Activated gamma-delta T cell treated with Interleukin-2 at 50 U/mL for 16 hours (primary cell): Measurements from ENCODE around the gene USP32.
"Not testable (repeated sequence)": the region's sequence is repeated elsewhere in the genome, so short reads cannot be mapped to it uniquely, and the experiment has no call there.

ENCODE experiments used
- DNase-seq: peaks from one replicate; pipeline ENCODE4 v3.0.0-alpha.2; 2020

The USP32 gene

DNA sequence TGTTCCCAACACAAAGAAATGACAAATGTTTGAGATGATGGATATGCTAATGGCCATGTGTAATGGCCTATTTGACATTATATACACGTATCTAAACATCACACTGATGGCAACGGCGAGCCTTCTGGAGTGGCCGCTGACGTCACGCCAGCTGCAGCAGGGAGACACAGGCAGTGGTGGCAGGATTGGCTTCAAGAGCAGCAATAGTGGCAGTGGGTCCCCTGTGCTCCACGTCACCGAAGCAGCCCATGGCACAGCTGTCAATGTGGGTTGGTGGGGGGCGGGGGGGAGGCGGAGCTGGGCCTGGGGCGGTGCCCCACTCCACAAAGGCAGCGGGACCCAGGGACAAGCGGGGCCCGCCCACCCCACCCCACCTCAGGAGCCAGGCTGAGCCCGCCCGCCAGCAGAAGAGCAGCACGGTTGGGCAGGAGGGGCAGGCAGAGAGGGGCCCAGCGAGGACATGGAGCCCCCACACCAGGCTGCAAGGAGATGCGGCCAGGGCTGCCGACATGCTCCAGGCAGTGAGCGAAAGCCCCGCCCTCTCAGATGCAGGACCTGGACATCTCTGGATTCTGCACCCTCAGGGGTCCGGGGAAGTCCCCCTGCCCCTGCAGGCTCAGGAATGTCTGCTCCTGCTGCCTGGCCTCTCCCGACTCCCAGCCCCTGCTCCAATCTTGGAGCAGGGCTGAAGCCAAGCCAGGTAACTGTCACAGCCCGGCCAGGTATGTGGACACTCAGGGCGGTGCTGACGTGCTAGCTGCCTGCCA, 64.6 kb downstream of the USP32 start:
- no peak for DNase-seq

DNA sequence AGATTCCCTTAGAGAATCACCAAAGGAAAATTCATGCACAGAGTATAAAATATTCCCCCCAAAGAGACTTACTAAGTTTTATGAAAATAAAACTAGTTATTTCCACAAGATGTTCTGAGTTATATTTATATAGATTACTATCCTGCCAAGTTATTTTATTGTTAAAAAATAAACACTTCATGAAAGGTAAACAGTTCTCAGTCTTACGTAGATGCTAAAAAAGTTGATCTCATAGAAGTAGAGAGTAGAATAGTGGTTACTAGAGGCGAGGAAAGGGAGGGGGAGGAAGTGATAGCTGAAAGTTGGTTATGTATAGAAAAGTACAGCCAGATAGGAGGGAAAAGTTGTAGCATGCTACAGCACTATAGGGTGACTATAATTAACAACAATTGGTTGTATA, 65.2 kb downstream of the USP32 start:
- no peak for DNase-seq

- DNase-seq = no peak
Observed at GRCh38 chr17:60325730-60326524, 66.0 kb downstream of the USP32 start.

GRCh38 chr17:60323754-60324153, 68.2 kb downstream of the USP32 start:
- DNase-seq = no peak

- DNase-seq = no peak
Observed at GRCh38 chr17:60322056-60322387, 69.9 kb downstream of the USP32 start.

GRCh38 chr17:60321336-60322055, 70.4 kb downstream of the USP32 start:
- DNase-seq = no peak

- no peak for DNase-seq
Observed at GRCh38 chr17:60318830-60319229, 73.1 kb downstream of the USP32 start.

- no peak for DNase-seq
Observed at GRCh38 chr17:60318326-60318725, 73.6 kb downstream of the USP32 start.

- DNase-seq = no peak
Observed at GRCh38 chr17:60315650-60316049, 76.3 kb downstream of the USP32 start.

- DNase-seq = not testable (repeated sequence)
Observed at GRCh38 chr17:60314900-60315299, 77.0 kb downstream of the USP32 start.

GRCh38 chr17:60314423-60314822, 77.5 kb downstream of the USP32 start:
- no peak for DNase-seq

DNA sequence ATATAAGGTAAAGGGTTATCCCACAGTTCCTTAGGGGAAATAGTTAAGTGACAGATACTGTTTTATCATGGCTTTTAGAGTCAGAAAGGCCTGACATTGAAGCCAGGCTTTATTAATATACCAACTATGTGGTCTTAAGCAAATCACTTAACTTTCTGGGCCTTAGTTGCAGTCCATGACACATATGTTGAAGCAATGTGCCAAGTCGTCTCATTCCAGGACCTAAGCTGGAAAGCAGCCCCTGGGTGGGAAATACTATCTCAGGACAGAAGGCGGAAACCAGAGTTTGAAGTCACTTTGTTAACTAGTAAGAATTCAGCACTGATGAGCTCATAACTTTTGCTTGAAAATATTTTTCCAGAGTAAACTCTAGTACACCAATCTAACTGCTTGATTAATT, 80.0 kb downstream of the USP32 start:
- no peak for DNase-seq

DNA sequence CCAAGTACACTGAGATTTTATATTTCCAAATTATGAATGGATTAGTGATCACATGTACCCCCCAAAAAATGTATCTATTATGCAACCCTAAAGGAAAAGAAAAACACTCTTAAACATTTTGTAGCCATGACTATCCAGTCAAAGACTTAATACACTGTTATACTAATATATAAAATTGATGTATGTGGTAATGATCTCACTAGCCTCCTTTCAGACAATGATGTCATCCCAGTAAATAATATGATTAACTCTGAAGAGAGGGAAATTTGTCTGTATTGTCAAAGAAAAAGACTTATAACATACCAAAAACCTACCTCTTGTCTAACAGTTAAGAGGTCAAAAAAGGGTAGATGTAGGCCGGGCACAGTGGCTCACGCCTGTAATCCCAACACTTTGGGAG, 80.7 kb downstream of the USP32 start:
- no peak for DNase-seq

- DNase-seq = no peak
Observed at GRCh38 chr17:60305141-60305540, 86.8 kb downstream of the USP32 start.

DNA sequence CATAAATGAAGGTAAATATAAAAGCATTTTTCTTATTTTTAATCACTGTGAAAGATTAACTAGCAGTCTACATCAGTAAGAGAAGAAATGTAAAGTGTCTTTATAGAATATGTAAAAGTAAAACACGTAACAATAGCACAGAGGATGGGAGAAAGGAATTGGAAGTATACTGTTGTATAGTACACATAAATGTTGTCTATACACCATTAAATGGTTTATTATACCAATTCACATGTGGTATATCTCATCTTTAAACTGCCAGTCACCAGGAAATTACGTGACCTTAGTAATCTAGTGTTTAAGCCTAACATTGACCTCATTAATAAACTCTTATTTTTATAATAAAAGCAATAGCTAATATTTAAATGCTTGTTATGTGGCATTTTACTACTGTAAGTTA, 87.4 kb downstream of the USP32 start:
- no peak for DNase-seq

GRCh38 chr17:60303406-60304099, 88.4 kb downstream of the USP32 start:
- no peak for DNase-seq

DNA sequence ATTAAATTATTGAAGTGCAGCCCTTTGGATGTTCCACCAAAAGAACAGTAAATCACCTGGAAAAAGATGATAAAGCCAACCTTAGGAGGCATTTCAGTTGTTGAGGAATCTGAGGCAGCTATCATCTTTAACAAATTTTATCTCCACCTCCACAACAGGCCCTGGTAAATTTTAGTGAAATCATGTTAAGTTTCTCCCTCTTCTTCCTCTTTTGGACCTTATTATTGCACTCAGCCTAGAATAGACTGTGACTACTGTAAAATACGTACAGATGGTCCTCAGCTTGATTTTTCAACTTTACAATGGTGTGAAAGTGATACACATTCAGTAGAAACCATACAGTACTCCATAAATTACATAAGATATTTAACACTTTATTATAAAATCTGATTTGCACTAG, 90.3 kb downstream of the USP32 start:
- DNase-seq = no peak

GRCh38 chr17:60300949-60301348, 91.0 kb downstream of the USP32 start:
- no peak for DNase-seq

DNA sequence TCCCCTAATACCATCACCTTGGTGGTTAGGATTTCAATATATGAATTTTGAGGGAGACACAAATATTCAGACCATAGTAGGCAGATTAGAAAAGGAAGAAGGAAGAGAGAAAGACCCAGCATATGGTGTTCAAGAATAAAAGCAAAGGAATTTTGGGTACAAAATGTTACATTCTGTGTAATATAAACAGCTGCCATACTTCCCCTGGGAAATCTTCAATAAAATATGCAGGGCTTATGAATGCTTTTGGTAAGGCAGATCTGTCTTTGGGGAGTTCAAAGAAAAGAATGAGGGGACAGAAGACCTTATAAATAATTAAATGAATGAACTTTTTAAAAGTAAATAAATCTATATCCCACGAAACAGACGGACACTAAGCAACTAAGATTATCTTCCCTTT, 91.9 kb downstream of the USP32 start:
- DNase-seq = no peak

DNA sequence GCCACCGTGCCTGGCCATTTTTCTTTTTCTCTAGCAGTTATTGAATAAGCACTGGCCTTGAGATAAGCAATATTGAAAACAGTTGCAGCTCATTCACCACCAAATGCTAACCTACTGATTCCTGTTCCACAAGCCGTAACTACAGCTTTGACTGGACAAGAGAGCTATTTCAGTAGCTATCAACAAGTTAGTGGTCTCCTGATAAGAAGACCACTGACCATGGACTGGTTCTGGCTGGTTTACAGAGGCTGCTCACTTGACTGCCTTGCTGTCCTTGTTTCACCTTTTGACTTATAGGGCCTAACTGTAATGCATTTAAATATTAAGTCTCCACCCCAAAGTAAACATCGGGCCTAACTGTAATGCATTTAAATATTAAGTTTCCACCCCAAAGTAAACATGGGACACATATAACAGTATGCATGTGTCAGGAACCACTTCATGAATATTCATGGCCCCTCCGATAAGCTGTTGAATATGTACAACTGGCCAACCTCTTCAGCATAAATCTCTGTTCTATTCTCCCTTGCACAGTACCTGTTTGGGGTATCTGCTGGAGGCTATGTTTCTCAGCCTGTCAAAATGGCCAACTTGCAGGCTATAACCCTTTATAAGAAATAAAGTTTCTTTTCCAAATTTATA, 94.1 kb downstream of the USP32 start:
- no peak for DNase-seq

- no peak for DNase-seq
Observed at GRCh38 chr17:60296177-60296576, 95.8 kb downstream of the USP32 start.

- DNase-seq = no peak
Observed at GRCh38 chr17:60293580-60294335, 98.2 kb downstream of the USP32 start.
